ENCODE data around the gene S100A5.
A peak's percentile ranks its signal among the peaks of the same experiment; 100 is the strongest.

The S100A5 gene

GRCh38 chr1:153544453-153545066 lies 3.8 kb upstream of the S100A5 start:
- Histone ChIP-seq H3K4me3 (ENCODE audit: severe bottlenecking) (no peak overlapping the region), H3K27me3 (ENCODE audit: insufficient read depth, poor library complexity, severe bottlenecking) (no peaks in the 10 kb centered on the region), H3K9me3 (ENCODE audit: severe bottlenecking) (no peaks in the 10 kb centered on the region), H3K4me1 (ENCODE audit: insufficient read depth, poor library complexity, severe bottlenecking) (peaks cover 24% of the 10 kb centered on the region), H3K36me3 (ENCODE audit: low read depth) (peaks cover 14% of the 10 kb centered on the region; the same call in 1 of the 2 replicates), H3K27ac (ENCODE audit: poor library complexity, severe bottlenecking) (peak overlapping the region; percentile 71)
- TF ChIP-seq CTCF (IDR thresholded peaks at IDR 0.05; ENCODE audit: poor library complexity, severe bottlenecking) = no peak
- no peak for ATAC-seq (ENCODE audit: low read depth)
- DNase-seq (ENCODE audit: low spot score) = peak; percentile 35

- Histone ChIP-seq H3K4me1 (ENCODE audit: insufficient read depth, poor library complexity, severe bottlenecking) (peaks cover 17% of the 10 kb centered on the region), H3K9me3 (ENCODE audit: severe bottlenecking) (no peaks in the 10 kb centered on the region), H3K27ac (ENCODE audit: poor library complexity, severe bottlenecking) (peak overlapping the region; percentile 71), H3K4me3 (ENCODE audit: severe bottlenecking) (no peak overlapping the region), H3K27me3 (ENCODE audit: insufficient read depth, poor library complexity, severe bottlenecking) (no peaks in the 10 kb centered on the region), H3K36me3 (ENCODE audit: low read depth) (peaks cover 10% of the 10 kb centered on the region; the same call in 1 of the 2 replicates)
- DNase-seq (ENCODE audit: low spot score) (peak; percentile 12), ATAC-seq (ENCODE audit: low read depth) (no peak)
- TF ChIP-seq CTCF (IDR thresholded peaks at IDR 0.05; ENCODE audit: poor library complexity, severe bottlenecking) = no peak
Observed at GRCh38 chr1:153543736-153544135, 3.0 kb upstream of the S100A5 start.

GRCh38 chr1:153542956-153543711 lies 2.4 kb upstream of the S100A5 start:
- Histone ChIP-seq H3K27ac (ENCODE audit: poor library complexity, severe bottlenecking) (no peak overlapping the region), H3K9me3 (ENCODE audit: severe bottlenecking) (no peaks in the 10 kb centered on the region), H3K4me1 (ENCODE audit: insufficient read depth, poor library complexity, severe bottlenecking) (peaks cover 21% of the 10 kb centered on the region), H3K27me3 (ENCODE audit: insufficient read depth, poor library complexity, severe bottlenecking) (no peaks in the 10 kb centered on the region), H3K36me3 (ENCODE audit: low read depth) (peaks cover 4% of the 10 kb centered on the region; the same call in 1 of the 2 replicates), H3K4me3 (ENCODE audit: severe bottlenecking) (no peak overlapping the region)
- ATAC-seq (ENCODE audit: low read depth) (no peak), DNase-seq (ENCODE audit: low spot score) (peak; percentile 22)
- no peak for TF ChIP-seq CTCF (IDR thresholded peaks at IDR 0.05; ENCODE audit: poor library complexity, severe bottlenecking)

GRCh38 chr1:153541641-153542590 lies 1.2 kb upstream of the S100A5 start:
- DNase-seq (ENCODE audit: low spot score) = peak; percentile 23
- Histone ChIP-seq H3K36me3 (ENCODE audit: low read depth) (no peaks in the 10 kb centered on the region), H3K27me3 (ENCODE audit: insufficient read depth, poor library complexity, severe bottlenecking) (no peaks in the 10 kb centered on the region), H3K27ac (ENCODE audit: poor library complexity, severe bottlenecking) (peak overlapping the region; percentile 24), H3K4me1 (ENCODE audit: insufficient read depth, poor library complexity, severe bottlenecking) (peaks cover 22% of the 10 kb centered on the region), H3K4me3 (ENCODE audit: severe bottlenecking) (no peak overlapping the region), H3K9me3 (ENCODE audit: severe bottlenecking) (no peaks in the 10 kb centered on the region)
- no peak for TF ChIP-seq CTCF (IDR thresholded peaks at IDR 0.05; ENCODE audit: poor library complexity, severe bottlenecking)
- ATAC-seq (ENCODE audit: low read depth) = no peak

Data from RWPE2 (cell line).